ENCODE results near the gene CNTF. TPM values are rescaled to one million over a fixed set of nuclear protein-coding genes. Genes with fewer than 3 reads are reported as not detected.

The CNTF gene
- polyA plus RNA-seq, 3 donors, result 2.1 TPM; not detected in 2

DNA sequence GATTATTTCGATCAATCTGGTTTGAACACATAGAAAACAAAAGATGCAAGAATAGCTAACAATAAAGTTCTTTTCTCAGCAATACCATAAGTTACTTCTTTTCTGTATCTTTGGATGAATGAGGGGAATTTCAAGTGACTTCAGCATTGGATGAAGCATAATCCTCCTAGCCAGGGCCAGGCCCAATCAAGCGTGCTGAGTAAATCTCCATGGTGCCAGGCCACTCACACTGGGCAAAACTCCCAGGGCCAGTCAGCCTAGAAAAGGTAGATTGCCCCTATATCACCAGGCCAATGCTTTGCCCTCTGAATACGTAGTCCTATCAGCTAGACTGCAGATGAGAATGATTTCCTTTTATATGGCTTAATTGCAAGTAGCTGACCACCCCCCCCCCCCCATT is 6.0 kb downstream of the CNTF start:
- Histone ChIP-seq H3K4me3 (replicated peaks in 1 of 3; ENCODE audit: low read depth in 2 of 3, low read length in 3 of 3) (no peak overlapping the region), H3K79me2 (ENCODE audit: insufficient read depth, low read length) (no peaks in the 10 kb centered on the region), H3K36me3 (replicated peaks in 1 of 2; ENCODE audit: control insufficient read depth in 1 of 2, insufficient read depth in 2 of 2, low read length in 2 of 2) (peaks cover 33 to 42% of the 10 kb centered on the region in 2 donors), H3K4me2 (replicated peaks; ENCODE audit: extremely low read depth, low read length, poor library complexity, severe bottlenecking) (no peak overlapping the region), H3K9ac (ENCODE audit: insufficient read depth, low read length, poor library complexity, severe bottlenecking) (no peak overlapping the region), H3K9me3 (replicated peaks in 1 of 2; ENCODE audit: control insufficient read depth in 1 of 2, insufficient read depth in 1 of 2, low read length in 2 of 2) (no peaks in the 10 kb centered on the region), H3K27me3 (ENCODE audit: control insufficient read depth in 2 of 2, insufficient read depth in 2 of 2, low read length in 2 of 2) (no peaks in the 10 kb centered on the region), H3K4me1 (ENCODE audit: control insufficient read depth in 1 of 2, insufficient read depth in 2 of 2, low read length in 2 of 2) (no peaks in the 10 kb centered on the region), H2AFZ (ENCODE audit: insufficient read depth, low read depth, low read length, poor library complexity, severe bottlenecking) (no peak overlapping the region), H3K27ac (ENCODE audit: low read depth in 1 of 2, low read length in 2 of 2) (no peak overlapping the region), H4K20me1 (ENCODE audit: insufficient read depth, low read length) (no peaks in the 10 kb centered on the region)
- H3K27ac Mint-ChIP-seq, result no peak overlapping the region
- no peaks in the 10 kb centered on the region for H3K9me3 Mint-ChIP-seq
- H3K36me3 Mint-ChIP-seq, result peaks cover 25 to 30% of the 10 kb centered on the region in 2 donors
- H3K4me3 Mint-ChIP-seq, result no peak overlapping the region
- H3K4me1 Mint-ChIP-seq, result no peaks in the 10 kb centered on the region
- intact Hi-C loops (cut with micrococcal nuclease), result no loop called here
- TF ChIP-seq, protein P1, sequence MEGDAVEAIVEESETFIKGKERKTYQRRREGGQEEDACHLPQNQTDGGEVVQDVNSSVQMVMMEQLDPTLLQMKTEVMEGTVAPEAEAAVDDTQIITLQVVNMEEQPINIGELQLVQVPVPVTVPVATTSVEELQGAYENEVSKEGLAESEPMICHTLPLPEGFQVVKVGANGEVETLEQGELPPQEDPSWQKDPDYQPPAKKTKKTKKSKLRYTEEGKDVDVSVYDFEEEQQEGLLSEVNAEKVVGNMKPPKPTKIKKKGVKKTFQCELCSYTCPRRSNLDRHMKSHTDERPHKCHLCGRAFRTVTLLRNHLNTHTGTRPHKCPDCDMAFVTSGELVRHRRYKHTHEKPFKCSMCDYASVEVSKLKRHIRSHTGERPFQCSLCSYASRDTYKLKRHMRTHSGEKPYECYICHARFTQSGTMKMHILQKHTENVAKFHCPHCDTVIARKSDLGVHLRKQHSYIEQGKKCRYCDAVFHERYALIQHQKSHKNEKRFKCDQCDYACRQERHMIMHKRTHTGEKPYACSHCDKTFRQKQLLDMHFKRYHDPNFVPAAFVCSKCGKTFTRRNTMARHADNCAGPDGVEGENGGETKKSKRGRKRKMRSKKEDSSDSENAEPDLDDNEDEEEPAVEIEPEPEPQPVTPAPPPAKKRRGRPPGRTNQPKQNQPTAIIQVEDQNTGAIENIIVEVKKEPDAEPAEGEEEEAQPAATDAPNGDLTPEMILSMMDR (IDR thresholded peaks at IDR 0.05), result no peak
- 100% methylated on average over 1 of the region's 3 CpGs for WGBS (ENCODE audit: insufficient coverage)
- no peak for DNase-seq
- no peaks in the 10 kb centered on the region for H3K27me3 Mint-ChIP-seq (ENCODE audit: low read depth in 3 of 3)

DNA sequence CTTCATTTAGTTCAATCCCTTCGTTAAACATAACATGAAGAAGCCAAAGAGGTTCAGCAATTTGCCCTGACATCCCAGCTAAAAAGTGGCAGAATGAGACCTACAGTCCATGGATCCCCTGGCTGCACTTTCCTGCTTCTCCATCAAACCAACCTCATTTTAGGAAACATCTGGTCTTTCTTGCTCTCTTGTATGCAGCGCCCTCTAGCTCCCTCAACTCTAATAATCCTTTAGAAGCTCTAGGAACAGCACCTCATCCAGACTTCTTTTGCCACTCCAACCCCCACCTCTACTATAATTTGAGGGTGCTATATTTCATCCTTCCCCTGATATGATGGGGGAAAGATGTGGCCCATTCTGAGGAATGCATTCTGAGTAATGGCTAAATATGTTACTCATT is 7.4 kb downstream of the CNTF start:
- Histone ChIP-seq H3K4me3 (replicated peaks in 1 of 3; ENCODE audit: low read depth in 2 of 3, low read length in 3 of 3) (no peak overlapping the region), H3K27ac (ENCODE audit: low read depth in 1 of 2, low read length in 2 of 2) (no peak overlapping the region), H3K79me2 (ENCODE audit: insufficient read depth, low read length) (no peaks in the 10 kb centered on the region), H3K36me3 (replicated peaks in 1 of 2; ENCODE audit: control insufficient read depth in 1 of 2, insufficient read depth in 2 of 2, low read length in 2 of 2) (peaks cover 19 to 28% of the 10 kb centered on the region in 2 donors), H2AFZ (ENCODE audit: insufficient read depth, low read depth, low read length, poor library complexity, severe bottlenecking) (no peak overlapping the region), H3K4me1 (ENCODE audit: control insufficient read depth in 1 of 2, insufficient read depth in 2 of 2, low read length in 2 of 2) (no peaks in the 10 kb centered on the region), H4K20me1 (ENCODE audit: insufficient read depth, low read length) (no peaks in the 10 kb centered on the region), H3K27me3 (ENCODE audit: control insufficient read depth in 2 of 2, insufficient read depth in 2 of 2, low read length in 2 of 2) (no peaks in the 10 kb centered on the region), H3K9me3 (replicated peaks in 1 of 2; ENCODE audit: control insufficient read depth in 1 of 2, insufficient read depth in 1 of 2, low read length in 2 of 2) (no peaks in the 10 kb centered on the region), H3K9ac (ENCODE audit: insufficient read depth, low read length, poor library complexity, severe bottlenecking) (no peak overlapping the region), H3K4me2 (replicated peaks; ENCODE audit: extremely low read depth, low read length, poor library complexity, severe bottlenecking) (no peak overlapping the region)
- Mint-ChIP-seq H3K27me3 (ENCODE audit: low read depth in 3 of 3) (no peaks in the 10 kb centered on the region), H3K9me3 (no peaks in the 10 kb centered on the region), H3K4me3 (no peak overlapping the region), H3K36me3 (peaks cover 12 to 18% of the 10 kb centered on the region in 2 donors), H3K27ac (peak overlapping the region in 1 of 7 donors; percentile 63), H3K4me1 (no peaks in the 10 kb centered on the region)
- TF ChIP-seq, protein P1 (IDR thresholded peaks at IDR 0.05), result peak; percentile 50
- WGBS (ENCODE audit: insufficient coverage), result 21% methylated on average over 2 of the region's 2 CpGs
- DNase-seq, result peak in 1 of 3 donors; percentile 22
- intact Hi-C loops (cut with micrococcal nuclease), result no loop called here

All from CD14-positive monocyte (primary cell).